Activated CD8-positive, alpha-beta T cell treated with anti-CD3 and anti-CD28 coated beads, Interleukin-2, amount 10 ng/mL, durations not matched to agents 7 days and 5 days (primary cell): ENCODE data around the gene ZBTB48. TPM values are rescaled to one million over a fixed set of nuclear protein-coding genes. Genes with fewer than 3 reads are reported as not detected.

Experiments
- ATAC-seq: fragments of 150-1000 bp; cut with Tn5 transposase; one replicate; pipeline ENCODE4 v1.10.0; 2021; ENCODE audit warnings: moderate library complexity
- CTCF ChIA-PET: fragments of 350-600 bp; sonication (Branson Sonifier 250); formaldehyde crosslinking; loops from one replicate; lab custom pipeline; 2021; ENCODE audit warnings: antibody characterized with exemption; lab: Charles Lee
- POLR2A ChIA-PET: fragments of 350-600 bp; sonication (Branson Sonifier 250); formaldehyde crosslinking; loops from one replicate; lab custom pipeline; 2021; ENCODE audit warnings: antibody characterized with exemption; lab: Charles Lee
- DNase-seq: peaks from one replicate; pipeline ENCODE4 v3.0.0-alpha.2; 2020
- H3K27ac Mint-ChIP-seq: one replicate; pipeline ENCODE4 v1.8.0; 2021; ENCODE audit warnings: mild to moderate bottlenecking, mixed read lengths
- H3K27me3 Mint-ChIP-seq: one replicate; pipeline ENCODE4 v1.8.0; 2021; ENCODE audit warnings: low read depth, mixed read lengths
- H3K36me3 Mint-ChIP-seq: one replicate; pipeline ENCODE4 v1.8.0; 2021; ENCODE audit warnings: low read depth, mixed read lengths
- H3K4me1 Mint-ChIP-seq: one replicate; pipeline ENCODE4 v1.8.0; 2021; ENCODE audit warnings: low read depth, mixed read lengths
- H3K4me3 Mint-ChIP-seq: one replicate; pipeline ENCODE4 v1.8.0; 2021; ENCODE audit warnings: mild to moderate bottlenecking, mixed read lengths
- H3K9me3 Mint-ChIP-seq: one replicate; pipeline ENCODE4 v1.8.0; 2022; ENCODE audit warnings: mixed read lengths; ENCODE audit not compliant: insufficient read depth
- total RNA-seq, 2 experiments: library from RNA; stranded (reverse); gene quantifications; one replicate each; pipeline ENCODE4 v1.2.3, GENCODE V29; 2021

The ZBTB48 gene
- total RNA-seq, 2 experiments from 2014 or later: 36.5 to 41.7 TPM

GRCh38 chr1:6614929-6615785 lies 35.4 kb downstream of the ZBTB48 start:
- Mint-ChIP-seq H3K4me1 (peaks cover 15% of the 10 kb centered on the region), H3K27me3 (no peaks in the 10 kb centered on the region), H3K9me3 (no peaks in the 10 kb centered on the region), H3K36me3 (peaks cover 24% of the 10 kb centered on the region), H3K4me3 (peak overlapping the region; percentile 75), H3K27ac (no peak overlapping the region)
- no peak for DNase-seq
- ChIA-PET CTCF (interaction anchor here (1.0 to 1.5 kb wide), 3 partner anchors 8 to 32 kb away, joined by 4 to 7 read pairs (median 4); partner anchors contain the start of gene THAP3), POLR2A (interaction anchor here (1.0 kb wide), 1 partner anchor 124 kb away, joined by 3 read pairs; no protein-coding TSS in a partner anchor)
- ATAC-seq: no peak

- no peak for ATAC-seq
- ChIA-PET CTCF (interaction anchor here (1.0 kb wide), 1 partner anchor 28 kb away, joined by 3 read pairs; no protein-coding TSS in a partner anchor), POLR2A (no interaction called here)
- H3K27ac Mint-ChIP-seq: no peak overlapping the region
- no peak overlapping the region for H3K4me3 Mint-ChIP-seq
- no peaks in the 10 kb centered on the region for H3K9me3 Mint-ChIP-seq
- H3K4me1 Mint-ChIP-seq: peaks cover 6% of the 10 kb centered on the region
- no peaks in the 10 kb centered on the region for H3K27me3 Mint-ChIP-seq
- H3K36me3 Mint-ChIP-seq: peaks cover 50% of the 10 kb centered on the region
- DNase-seq: no peak
These were observed 39.3 kb downstream of the ZBTB48 start for GRCh38 chr1:6619045-6619444.

GRCh38 chr1:6621429-6622391 lies 41.9 kb downstream of the ZBTB48 start:
- CTCF ChIA-PET: interaction anchor here (1.2 kb wide), 1 partner anchor 67 kb away, joined by 3 read pairs; the partner anchor contains the start of gene NOL9
- ATAC-seq (no peak), DNase-seq (no peak)
- Mint-ChIP-seq H3K4me1 (peaks cover 15% of the 10 kb centered on the region), H3K9me3 (no peaks in the 10 kb centered on the region), H3K27me3 (no peaks in the 10 kb centered on the region), H3K4me3 (no peak overlapping the region), H3K27ac (no peak overlapping the region), H3K36me3 (peaks cover 51% of the 10 kb centered on the region)
- POLR2A ChIA-PET: interaction anchor here (1.0 to 1.5 kb wide), 2 partner anchors 19 to 22 kb away, joined by 3 to 4 read pairs; partner anchors contain the start of gene KLHL21

- Mint-ChIP-seq H3K4me1 (peaks cover 24% of the 10 kb centered on the region), H3K27me3 (no peaks in the 10 kb centered on the region), H3K4me3 (no peak overlapping the region), H3K27ac (no peak overlapping the region), H3K9me3 (no peaks in the 10 kb centered on the region), H3K36me3 (peaks cover 50% of the 10 kb centered on the region)
- ATAC-seq (no peak), DNase-seq (no peak)
- CTCF ChIA-PET: interaction anchor here (1.0 to 1.5 kb wide), 2 partner anchors 70 to 79 kb away, joined by 3 to 4 read pairs; partner anchors contain the start of gene DNAJC11
- POLR2A ChIA-PET: interaction anchor here (1.5 kb wide), 1 partner anchor 19 kb away, joined by 4 read pairs; the partner anchor contains the start of gene KLHL21
These were observed 42.8 kb downstream of the ZBTB48 start for GRCh38 chr1:6622396-6623152.

- DNase-seq (no peak), ATAC-seq (no peak)
- Mint-ChIP-seq H3K9me3 (no peaks in the 10 kb centered on the region), H3K27me3 (no peaks in the 10 kb centered on the region), H3K4me1 (peaks cover 29% of the 10 kb centered on the region), H3K36me3 (peaks cover 52% of the 10 kb centered on the region), H3K27ac (no peak overlapping the region), H3K4me3 (no peak overlapping the region)
- CTCF ChIA-PET: interaction anchor here (0.9 to 1.5 kb wide), 5 partner anchors 8 to 78 kb away, joined by 3 to 7 read pairs (median 4); partner anchors contain the start of genes DNAJC11 and KLHL21
- POLR2A ChIA-PET: interaction anchor here (1.3 to 1.4 kb wide), 2 partner anchors 20 to 97 kb away, joined by 3 read pairs; no protein-coding TSS in a partner anchor
These were observed 43.6 kb downstream of the ZBTB48 start for GRCh38 chr1:6623269-6623965.

GRCh38 chr1:6624710-6625583 lies 45.2 kb downstream of the ZBTB48 start, which contains the start of gene THAP3:
Gene THAP3 (plus strand): TSS chr1:6624868. CDS start chr1:6625219, 351 bp downstream.
- Mint-ChIP-seq H3K4me1 (peaks cover 31% of the 10 kb centered on the region), H3K27ac (peak within 1 kb of the TSS; percentile 84), H3K4me3 (peak within 1 kb of the TSS; percentile 86), H3K27me3 (no peaks in the 10 kb centered on the region), H3K9me3 (no peaks in the 10 kb centered on the region), H3K36me3 (peaks cover 47% of the 10 kb centered on the region)
- POLR2A ChIA-PET: interaction anchor here (0.6 to 1.4 kb wide), 3 partner anchors 21 to 1337 kb away, joined by 3 read pairs; partner anchors contain the start of gene PARK7
- CTCF ChIA-PET: interaction anchor here (1.5 kb wide), 2 partner anchors 9 to 21 kb away, joined by 4 to 7 read pairs; no protein-coding TSS in a partner anchor
- DNase-seq (peak; percentile 91), ATAC-seq (peak; percentile 98)

GRCh38 chr1:6625584-6626149 lies 45.9 kb downstream of the ZBTB48 start:
- Mint-ChIP-seq H3K4me3 (peak overlapping the region; percentile 86), H3K9me3 (no peaks in the 10 kb centered on the region), H3K27me3 (no peaks in the 10 kb centered on the region), H3K27ac (peak overlapping the region; percentile 84), H3K4me1 (peaks cover 31% of the 10 kb centered on the region), H3K36me3 (peaks cover 46% of the 10 kb centered on the region)
- ChIA-PET CTCF (interaction anchor here (0.9 kb wide), 1 partner anchor 12 kb away, joined by 3 read pairs; no protein-coding TSS in a partner anchor), POLR2A (no interaction called here)
- ATAC-seq: no peak
- DNase-seq: no peak

- Mint-ChIP-seq H3K9me3 (no peaks in the 10 kb centered on the region), H3K27ac (no peak overlapping the region), H3K4me3 (no peak overlapping the region), H3K4me1 (peaks cover 31% of the 10 kb centered on the region), H3K27me3 (no peaks in the 10 kb centered on the region), H3K36me3 (peaks cover 42% of the 10 kb centered on the region)
- DNase-seq (no peak), ATAC-seq (no peak)
- ChIA-PET CTCF (interaction anchor here (1.9 kb wide), 1 partner anchor 20 kb away, joined by 5 read pairs; no protein-coding TSS in a partner anchor), POLR2A (no interaction called here)
These were observed 47.2 kb downstream of the ZBTB48 start for GRCh38 chr1:6627031-6627430.

GRCh38 chr1:6627841-6628545 lies 48.2 kb downstream of the ZBTB48 start:
- Mint-ChIP-seq H3K27me3 (no peaks in the 10 kb centered on the region), H3K9me3 (no peaks in the 10 kb centered on the region), H3K4me3 (no peak overlapping the region), H3K36me3 (peaks cover 40% of the 10 kb centered on the region), H3K27ac (peak overlapping the region; percentile 37), H3K4me1 (peaks cover 31% of the 10 kb centered on the region)
- ChIA-PET CTCF (interaction anchor here (0.6 to 1.9 kb wide), 3 partner anchors 9 to 74 kb away, joined by 3 to 5 read pairs (median 3); partner anchors contain the start of gene NOL9), POLR2A (no interaction called here)
- no peak for DNase-seq
- ATAC-seq: no peak
